Epidermal melanocyte (primary cell): ENCODE results near the gene EGF.

Source experiments
- DNase-seq: peaks from one replicate; pipeline ENCODE4 v3.0.0; 2011; ENCODE audit warnings: low spot score; ENCODE audit not compliant: insufficient read length

The EGF gene

GRCh38 chr4:109957227-109957626 is 44.5 kb downstream of the EGF start:
- DNase-seq = no peak

GRCh38 chr4:109959195-109959594 is 46.5 kb downstream of the EGF start:
- no peak for DNase-seq

GRCh38 chr4:109962401-109962800 is 49.7 kb downstream of the EGF start:
- no peak for DNase-seq

- DNase-seq = no peak
These were observed 54.3 kb downstream of the EGF start for GRCh38 chr4:109966891-109967481.

GRCh38 chr4:109967798-109968520 is 55.3 kb downstream of the EGF start:
- DNase-seq = no peak

- DNase-seq = no peak
These were observed 56.4 kb downstream of the EGF start for GRCh38 chr4:109969087-109969486.

DNA sequence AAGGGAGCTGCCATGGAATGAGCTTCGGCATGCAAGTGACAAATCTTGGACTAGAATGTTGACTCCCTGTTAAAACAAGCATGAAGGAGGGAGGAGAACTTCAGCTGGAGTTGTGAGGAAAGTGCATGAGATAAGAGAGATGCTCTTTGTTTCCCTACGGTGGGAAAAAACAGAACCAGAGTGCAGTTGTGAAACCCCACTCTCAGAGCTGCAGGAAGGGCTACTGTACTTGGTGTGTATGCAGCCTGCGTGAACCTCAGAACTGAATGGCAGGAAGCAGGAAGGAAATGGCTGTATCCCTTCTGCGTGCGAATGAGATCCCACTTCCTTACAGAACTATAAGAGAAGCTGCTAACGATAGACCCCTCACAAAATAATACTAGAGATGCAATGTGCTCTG is 57.2 kb downstream of the EGF start:
- DNase-seq = no peak

GRCh38 chr4:109972786-109973528 is 60.3 kb downstream of the EGF start:
- no peak for DNase-seq

DNA sequence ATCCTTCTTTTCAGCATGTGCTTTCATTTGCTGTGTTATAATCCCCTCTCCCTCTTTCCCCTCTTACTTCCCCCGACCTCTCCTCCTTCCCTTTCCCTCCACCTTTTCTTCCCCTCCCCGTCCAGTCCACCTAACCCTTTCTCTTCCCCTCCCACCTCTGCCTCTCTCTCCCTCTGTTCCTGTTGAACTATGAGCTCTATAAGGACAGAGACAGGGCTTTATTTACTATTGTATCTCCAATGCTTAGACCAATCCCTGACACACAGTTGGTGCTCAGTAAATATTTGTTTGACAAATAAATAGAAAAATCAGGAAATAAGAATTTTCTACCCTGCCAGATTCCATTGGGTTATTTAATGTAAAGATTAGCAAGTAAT is 60.8 kb downstream of the EGF start:
- DNase-seq = no peak

DNA sequence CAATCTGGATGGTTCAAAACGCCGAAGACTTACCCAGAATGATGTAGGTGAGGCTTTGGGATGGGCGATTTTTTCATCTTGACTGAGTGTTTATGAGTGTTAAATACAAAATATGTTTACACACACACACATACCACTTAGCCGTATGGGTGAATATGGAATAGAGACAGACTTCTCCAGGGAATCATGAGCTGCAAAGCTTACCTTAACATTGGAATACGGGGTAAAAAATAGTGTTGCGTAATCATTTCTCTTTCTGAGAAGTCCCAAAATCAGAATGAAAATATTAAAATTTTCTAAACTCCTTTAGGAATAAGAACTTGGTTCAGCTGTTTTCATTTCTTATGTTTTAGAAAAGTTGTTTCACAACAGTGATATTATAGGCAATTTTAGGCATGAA is 63.5 kb downstream of the EGF start:
- DNase-seq = no peak

- no peak for DNase-seq
These were observed 65.3 kb downstream of the EGF start for GRCh38 chr4:109977854-109978501.

DNA sequence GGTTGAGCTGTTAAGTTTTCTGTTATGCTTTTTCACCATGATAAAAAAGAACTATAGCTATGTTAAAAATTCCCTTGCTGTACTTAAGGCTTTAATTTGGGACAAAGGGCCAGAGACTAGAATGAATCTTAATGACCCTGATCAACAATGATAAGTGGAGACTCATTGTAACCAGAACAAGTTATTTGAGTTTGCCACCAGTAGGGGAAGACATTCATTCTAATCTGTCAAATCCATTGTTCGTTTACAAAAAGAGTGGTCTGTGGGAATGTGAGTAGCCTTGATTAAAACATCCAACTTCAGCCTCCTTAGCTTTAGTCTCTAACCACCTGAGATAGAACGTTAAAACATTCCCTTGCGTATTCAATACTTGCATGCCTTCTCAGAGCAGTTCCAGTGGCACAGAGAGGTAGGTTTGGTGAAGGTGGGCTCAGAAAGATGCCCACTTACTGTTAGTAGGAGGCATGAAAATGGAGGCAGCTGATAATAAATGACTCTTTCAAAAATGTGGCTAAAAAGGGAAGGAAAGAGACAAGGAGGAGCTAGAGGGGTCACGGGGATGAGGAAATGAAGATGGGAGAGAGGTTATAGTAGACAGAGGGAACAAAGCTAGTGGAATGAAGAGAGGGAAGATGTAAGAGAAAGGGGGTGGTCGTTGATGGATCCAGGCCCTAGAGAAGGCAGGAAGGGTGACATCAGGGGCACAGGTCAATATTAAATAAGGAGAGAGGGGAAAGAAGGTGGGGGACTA is 66.2 kb downstream of the EGF start:
- DNase-seq = no peak

- DNase-seq = no peak
These were observed 67.4 kb downstream of the EGF start for GRCh38 chr4:109979920-109980717.

DNA sequence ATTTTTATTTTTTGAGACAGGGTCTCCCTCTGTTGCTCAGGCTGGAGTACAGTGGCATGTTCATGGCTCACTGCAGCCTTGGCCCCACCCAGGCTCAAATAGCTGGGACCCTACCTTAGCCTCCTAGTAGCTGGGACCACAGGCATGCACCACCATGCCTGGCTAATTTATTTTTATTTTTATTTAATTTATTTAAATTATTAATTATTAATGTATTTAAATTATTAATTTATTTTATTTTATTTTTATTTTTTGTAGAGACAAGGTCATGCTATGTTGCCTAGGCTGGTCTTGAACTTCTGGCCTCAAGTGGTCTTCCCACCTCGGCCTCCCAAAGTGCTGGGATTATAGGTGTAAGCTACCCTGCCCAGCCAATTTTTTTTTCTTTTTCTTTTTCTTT is 69.3 kb downstream of the EGF start:
- DNase-seq = no peak

DNA sequence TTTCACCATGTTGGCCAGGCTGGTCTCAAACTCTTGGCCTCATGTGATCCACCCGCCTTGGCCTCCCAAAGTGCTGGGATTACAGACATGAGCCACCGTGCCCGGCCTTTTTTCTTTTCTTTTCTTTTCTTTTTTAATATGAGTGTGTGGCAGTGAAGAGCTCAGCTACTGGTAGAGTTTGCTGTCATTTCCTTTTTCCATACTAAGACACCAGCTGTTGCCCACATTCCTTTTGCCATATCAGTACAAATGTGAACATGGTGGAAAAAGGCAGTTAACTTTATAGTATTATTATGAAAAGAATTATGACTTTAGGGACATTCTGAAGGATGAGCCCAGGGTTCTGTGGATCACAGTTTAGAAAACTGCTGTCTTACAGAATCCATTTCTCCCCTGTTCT is 69.8 kb downstream of the EGF start:
- no peak for DNase-seq

DNA sequence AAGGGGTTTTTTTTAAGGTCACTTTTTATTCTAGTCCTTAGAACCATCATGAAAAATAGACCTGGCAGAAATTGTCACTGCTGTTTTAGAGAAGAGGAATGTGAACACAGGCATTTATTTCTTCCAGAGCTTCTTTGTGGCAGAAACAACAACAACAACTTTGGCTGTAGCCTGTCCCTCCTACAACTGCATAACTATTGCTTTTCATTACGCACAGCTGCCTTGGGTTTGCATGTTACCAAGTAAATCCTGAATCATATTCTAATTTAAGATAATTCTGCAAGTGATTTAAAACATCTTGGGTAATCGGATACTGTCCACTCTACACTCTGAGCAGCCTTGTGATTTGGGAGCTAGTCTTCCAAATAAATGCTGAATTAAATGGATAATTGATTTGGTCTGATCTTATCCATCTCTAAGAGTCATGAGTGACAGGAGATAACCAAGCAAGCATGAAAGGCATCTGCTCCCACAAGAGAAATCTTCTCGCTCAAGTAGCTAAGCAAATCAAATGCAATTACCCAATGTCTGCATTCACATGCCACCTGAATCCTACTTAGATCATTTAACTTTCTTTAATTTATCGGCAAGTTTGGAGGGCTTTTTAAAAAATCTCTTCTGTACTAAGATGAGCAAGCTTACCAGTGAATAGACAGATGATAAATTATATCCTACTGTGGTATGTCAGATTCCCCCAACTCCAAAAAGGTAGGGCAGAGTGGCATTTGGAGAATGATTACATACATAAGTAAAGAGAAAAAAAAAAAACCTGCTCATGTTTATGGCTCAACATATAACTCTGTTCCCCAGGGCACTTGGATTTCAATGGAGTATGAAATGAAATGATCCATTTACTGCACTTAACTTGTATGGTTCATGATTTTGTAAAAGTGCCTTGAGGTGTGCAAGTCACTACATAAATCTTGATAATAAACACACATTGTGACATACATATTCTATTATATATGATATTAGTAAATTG is 73.6 kb downstream of the EGF start:
- DNase-seq = no peak

- no peak for DNase-seq
These were observed 76.4 kb downstream of the EGF start for GRCh38 chr4:109989044-109989443.

DNA sequence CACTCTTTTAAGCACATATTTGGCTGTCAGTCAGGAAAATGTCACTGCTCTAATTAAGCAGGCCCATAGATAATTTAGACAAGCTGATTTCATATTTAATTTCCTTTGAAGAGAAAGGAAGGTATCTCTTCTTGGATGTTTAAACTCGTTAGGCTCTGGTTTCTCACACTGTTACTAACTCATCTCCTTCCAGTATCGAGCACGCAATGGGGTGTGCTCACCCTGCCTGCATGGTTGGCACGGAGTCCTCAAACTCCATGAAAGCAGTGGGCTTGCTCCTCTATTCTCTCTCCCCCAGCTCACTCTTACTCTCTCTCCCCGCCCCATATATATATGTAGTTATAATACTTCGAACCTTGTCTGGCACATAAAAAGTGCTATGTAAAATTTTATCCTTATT is 76.9 kb downstream of the EGF start:
- no peak for DNase-seq
